Chondrocyte (in vitro differentiated cells): ENCODE measurements around the gene PEPD. TPM values are rescaled to one million over a fixed set of nuclear protein-coding genes. Genes with fewer than 3 reads are reported as not detected.

Experiments
- DNase-seq: peaks from one replicate; pipeline ENCODE4 v3.0.0; 2021; ENCODE audit warnings: mixed read lengths, low spot score
- H3K27ac Mint-ChIP-seq: one replicate; pipeline ENCODE4 v1.8.0; 2021; ENCODE audit warnings: mild to moderate bottlenecking, moderate library complexity, mixed read lengths; ENCODE audit not compliant: unreplicated experiment
- H3K27me3 Mint-ChIP-seq: 2 replicates; pipeline ENCODE4 v1.8.0; 2021; ENCODE audit warnings: low read depth, mixed read lengths
- H3K36me3 Mint-ChIP-seq: 2 replicates; pipeline ENCODE4 v1.8.0; 2021; ENCODE audit warnings: low read depth, mixed read lengths
- H3K4me1 Mint-ChIP-seq: 2 replicates; pipeline ENCODE4 v1.8.0; 2021; ENCODE audit warnings: low read depth, mild to moderate bottlenecking, mixed read lengths
- H3K4me3 Mint-ChIP-seq: one replicate; pipeline ENCODE4 v1.8.0; 2021; ENCODE audit warnings: mild to moderate bottlenecking, moderate library complexity, mixed read lengths; ENCODE audit not compliant: unreplicated experiment
- H3K9me3 Mint-ChIP-seq: 2 replicates; pipeline ENCODE4 v1.8.0; 2021; ENCODE audit warnings: low read depth, mixed read lengths
- total RNA-seq: library from RNA; stranded (reverse); gene quantifications from 3 replicates; pipeline ENCODE4 v1.2.1, GENCODE V29; 2021
- TF ChIP-seq, protein P1 (sequence below): fragments of 200-600 bp; sonication (generic); IDR thresholded peaks from 2 replicates; pipeline ENCODE4 v1.5.0; 2021; ENCODE audit warnings: antibody characterized with exemption, mild to moderate bottlenecking, moderate library complexity

The PEPD gene
- total RNA-seq, 1 donor from 2014 or later = 55.6 TPM

DNA sequence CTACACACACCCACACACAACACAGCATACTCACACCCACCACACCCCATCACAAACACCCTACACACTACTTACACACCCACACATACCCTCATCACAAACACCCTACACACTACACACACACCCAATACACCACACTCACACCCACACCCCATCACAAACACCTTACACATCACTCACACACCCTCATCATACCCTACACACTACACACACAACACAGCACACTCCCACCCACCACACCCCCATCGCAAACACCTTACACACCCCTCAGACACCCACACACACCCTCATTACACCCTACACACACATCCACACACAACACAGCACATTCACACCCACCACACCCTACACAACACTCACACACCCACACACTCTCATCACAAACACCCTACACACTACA is 15.8 kb downstream of the PEPD start:
- Mint-ChIP-seq H3K36me3 (peaks cover 4% of the 10 kb centered on the region), H3K9me3 (no peaks in the 10 kb centered on the region), H3K4me3 (no peak overlapping the region), H3K27ac (no peak overlapping the region), H3K4me1 (no peaks in the 10 kb centered on the region), H3K27me3 (no peaks in the 10 kb centered on the region)
- TF ChIP-seq, protein P1, sequence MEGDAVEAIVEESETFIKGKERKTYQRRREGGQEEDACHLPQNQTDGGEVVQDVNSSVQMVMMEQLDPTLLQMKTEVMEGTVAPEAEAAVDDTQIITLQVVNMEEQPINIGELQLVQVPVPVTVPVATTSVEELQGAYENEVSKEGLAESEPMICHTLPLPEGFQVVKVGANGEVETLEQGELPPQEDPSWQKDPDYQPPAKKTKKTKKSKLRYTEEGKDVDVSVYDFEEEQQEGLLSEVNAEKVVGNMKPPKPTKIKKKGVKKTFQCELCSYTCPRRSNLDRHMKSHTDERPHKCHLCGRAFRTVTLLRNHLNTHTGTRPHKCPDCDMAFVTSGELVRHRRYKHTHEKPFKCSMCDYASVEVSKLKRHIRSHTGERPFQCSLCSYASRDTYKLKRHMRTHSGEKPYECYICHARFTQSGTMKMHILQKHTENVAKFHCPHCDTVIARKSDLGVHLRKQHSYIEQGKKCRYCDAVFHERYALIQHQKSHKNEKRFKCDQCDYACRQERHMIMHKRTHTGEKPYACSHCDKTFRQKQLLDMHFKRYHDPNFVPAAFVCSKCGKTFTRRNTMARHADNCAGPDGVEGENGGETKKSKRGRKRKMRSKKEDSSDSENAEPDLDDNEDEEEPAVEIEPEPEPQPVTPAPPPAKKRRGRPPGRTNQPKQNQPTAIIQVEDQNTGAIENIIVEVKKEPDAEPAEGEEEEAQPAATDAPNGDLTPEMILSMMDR = no peak
- DNase-seq = no peak

DNA sequence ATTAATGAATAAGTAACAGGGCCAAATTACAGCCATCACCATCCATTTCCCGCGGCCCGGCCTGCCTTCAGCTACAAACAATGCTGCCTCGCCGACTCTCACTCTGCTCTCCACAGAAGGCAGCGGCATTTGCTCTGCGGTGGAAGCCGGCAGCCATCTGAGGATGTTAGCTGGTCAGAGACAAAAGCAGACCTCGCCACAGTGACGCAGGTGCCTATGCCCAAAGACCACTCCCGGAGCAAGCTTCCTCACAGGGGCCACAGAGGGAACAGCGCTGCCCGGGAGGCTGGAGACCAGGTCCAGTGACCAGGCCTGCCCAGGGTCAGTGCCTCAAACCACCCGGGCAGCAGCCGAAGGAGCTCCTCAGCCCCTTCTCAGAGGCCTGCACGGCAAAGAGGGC is 16.4 kb downstream of the PEPD start:
- H3K27me3 Mint-ChIP-seq = no peaks in the 10 kb centered on the region
- no peak overlapping the region for H3K4me3 Mint-ChIP-seq
- H3K27ac Mint-ChIP-seq = no peak overlapping the region
- peak; percentile 90 for DNase-seq
- TF ChIP-seq, protein P1 = no peak
- no peaks in the 10 kb centered on the region for H3K9me3 Mint-ChIP-seq
- H3K4me1 Mint-ChIP-seq = no peaks in the 10 kb centered on the region
- H3K36me3 Mint-ChIP-seq = peaks cover 4% of the 10 kb centered on the region

DNA sequence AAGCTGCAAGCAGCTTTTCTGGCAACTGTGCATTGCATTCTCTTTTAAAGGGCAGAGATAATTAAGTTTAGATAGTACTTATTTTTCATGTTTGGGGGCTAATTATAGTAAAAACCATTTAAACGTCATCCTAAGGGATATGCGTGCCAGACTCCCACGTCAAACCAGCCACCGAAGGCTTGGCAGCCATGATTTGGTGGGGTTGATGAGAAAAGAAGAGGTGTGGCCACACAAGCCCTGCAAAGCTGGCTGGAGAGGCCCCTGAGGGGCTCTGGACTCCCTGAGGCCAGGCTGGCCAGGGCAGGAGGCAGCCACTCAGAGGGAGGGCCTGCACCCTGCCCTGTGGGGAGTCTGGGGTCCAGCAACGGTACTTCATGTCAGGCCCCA is 17.5 kb downstream of the PEPD start:
- Mint-ChIP-seq H3K9me3 (no peaks in the 10 kb centered on the region), H3K27ac (no peak overlapping the region), H3K27me3 (no peaks in the 10 kb centered on the region), H3K36me3 (peaks cover 7% of the 10 kb centered on the region), H3K4me1 (no peaks in the 10 kb centered on the region), H3K4me3 (no peak overlapping the region)
- TF ChIP-seq, protein P1 = no peak
- no peak for DNase-seq

DNA sequence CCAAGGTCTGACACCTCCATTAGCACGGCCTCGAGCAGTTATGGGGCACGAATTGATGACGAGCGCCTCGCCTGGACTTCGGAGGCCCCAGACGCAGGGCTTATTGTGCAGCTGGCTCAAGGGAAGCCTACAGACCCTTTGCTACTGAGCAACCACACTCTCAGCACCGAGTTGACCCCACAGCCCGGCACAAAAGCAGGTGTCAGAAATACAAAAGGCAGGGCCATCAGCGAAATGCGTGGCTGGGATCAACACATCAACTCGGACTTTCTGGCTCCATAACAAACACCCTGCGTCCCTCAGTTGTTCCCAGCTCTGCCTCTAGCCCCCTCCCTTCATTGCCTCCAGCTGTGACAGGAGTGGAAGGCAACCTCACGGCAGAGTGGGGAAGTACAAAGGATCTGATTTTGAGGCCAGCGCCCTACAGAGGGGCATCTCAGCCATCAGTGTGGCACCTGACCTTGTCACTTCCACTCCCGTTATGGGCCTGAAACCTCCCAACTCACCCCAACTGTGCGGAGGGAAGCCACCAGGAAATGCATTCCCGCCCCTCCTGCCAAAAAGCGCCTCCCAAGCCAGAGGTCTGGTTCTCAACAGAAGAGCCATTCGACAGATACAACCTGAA is 18.0 kb downstream of the PEPD start:
- peaks cover 3% of the 10 kb centered on the region for H3K36me3 Mint-ChIP-seq
- peak; percentile 59 for DNase-seq

DNA sequence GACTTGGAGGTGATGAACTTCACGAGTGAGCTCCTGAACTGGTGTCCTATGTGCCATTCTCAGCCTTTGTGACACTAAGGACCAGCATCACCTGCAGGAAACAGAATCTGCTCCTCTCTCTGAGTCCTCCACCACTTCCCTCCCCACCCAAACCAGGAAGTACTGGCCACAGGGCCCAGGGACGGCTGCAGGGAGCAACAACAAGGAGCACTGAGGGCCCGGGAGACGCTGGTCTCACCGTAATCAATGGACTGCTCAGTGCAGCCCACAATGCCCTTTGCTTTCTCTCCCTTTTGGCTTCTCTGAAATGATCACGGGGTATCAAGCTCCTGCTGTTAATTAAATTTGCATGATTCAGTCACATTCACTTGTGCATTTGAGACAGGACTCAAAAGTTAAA is 18.6 kb downstream of the PEPD start:
- peak; percentile 60 for DNase-seq
- Mint-ChIP-seq H3K27me3 (no peaks in the 10 kb centered on the region), H3K27ac (no peak overlapping the region), H3K36me3 (peaks cover 3% of the 10 kb centered on the region), H3K9me3 (no peaks in the 10 kb centered on the region), H3K4me1 (no peaks in the 10 kb centered on the region), H3K4me3 (no peak overlapping the region)
- TF ChIP-seq, protein P1 = no peak

More for the DNA sequence above, 18.0 kb downstream of the PEPD start:
- H3K4me1 Mint-ChIP-seq = no peaks in the 10 kb centered on the region
- H3K9me3 Mint-ChIP-seq = no peaks in the 10 kb centered on the region
- H3K27me3 Mint-ChIP-seq = no peaks in the 10 kb centered on the region
- no peak overlapping the region for H3K27ac Mint-ChIP-seq
- TF ChIP-seq, protein P1 = no peak
- no peak overlapping the region for H3K4me3 Mint-ChIP-seq
